ENCODE data around the gene KRT6A. TPM values are rescaled to one million over a fixed set of nuclear protein-coding genes. Genes with fewer than 3 reads are reported as not detected.

The KRT6A gene
- total RNA-seq, 4 donors from 2014 or later: not detected

GRCh38 chr12:52486166-52487105 is 6.6 kb downstream of the KRT6A start:
- H3K27me3 ChIP-seq: peaks cover 0 to 3% (median 0%) of the 10 kb centered on the region in 3 donors

GRCh38 chr12:52480073-52480472 is 13.0 kb downstream of the KRT6A start:
- H3K27ac ChIP-seq: no peak overlapping the region
- no peaks in the 10 kb centered on the region for H3K27me3 ChIP-seq
- in situ Hi-C loops (cut with MboI; ENCODE audit: low sequenced_read_pairs in 4 of 4) (no loop called here), intact Hi-C loops (cut with DNase I; ENCODE audit: low total_unique reads) (no loop called here)
- DNase-seq (no peak), ATAC-seq (no peak)
- no peaks in the 10 kb centered on the region for H3K36me3 ChIP-seq
- no peaks in the 10 kb centered on the region for H3K4me1 ChIP-seq
- H3K9me3 ChIP-seq: no peaks in the 10 kb centered on the region
- no peak overlapping the region for H3K4me3 ChIP-seq
- no peak for TF ChIP-seq POLR2A (IDR thresholded peaks at IDR 0.05)
- no peak for TF ChIP-seq CTCF (IDR thresholded peaks at IDR 0.05 in 4 of 5, conservative IDR thresholded peaks at IDR 0.05 in 1 of 5)

More at GRCh38 chr12:52486166-52487105, 6.6 kb downstream of the KRT6A start:
- in situ Hi-C loops (cut with MboI; ENCODE audit: low sequenced_read_pairs in 4 of 4) (no loop called here), intact Hi-C loops (cut with DNase I; ENCODE audit: low total_unique reads) (no loop called here)
- Histone ChIP-seq H3K4me3 (no peak overlapping the region), H3K36me3 (no peaks in the 10 kb centered on the region), H3K9me3 (no peaks in the 10 kb centered on the region), H3K27ac (no peak overlapping the region), H3K4me1 (no peaks in the 10 kb centered on the region)
- DNase-seq: no peak
- no peak for TF ChIP-seq POLR2A (IDR thresholded peaks at IDR 0.05)
- TF ChIP-seq CTCF (IDR thresholded peaks at IDR 0.05 in 4 of 5, conservative IDR thresholded peaks at IDR 0.05 in 1 of 5): no peak
- ATAC-seq: no peak

GRCh38 chr12:52477651-52478050 is 15.4 kb downstream of the KRT6A start:
- no peaks in the 10 kb centered on the region for H3K36me3 ChIP-seq
- no peaks in the 10 kb centered on the region for H3K9me3 ChIP-seq
- no peak overlapping the region for H3K27ac ChIP-seq
- H3K4me3 ChIP-seq: no peak overlapping the region
- intact Hi-C loops (cut with DNase I; ENCODE audit: low total_unique reads): no loop called here
- no peak for ATAC-seq
- TF ChIP-seq POLR2A (IDR thresholded peaks at IDR 0.05) (no peak), CTCF (IDR thresholded peaks at IDR 0.05 in 4 of 5, conservative IDR thresholded peaks at IDR 0.05 in 1 of 5) (no peak)
- no peak for DNase-seq
- no peaks in the 10 kb centered on the region for H3K27me3 ChIP-seq
- no peaks in the 10 kb centered on the region for H3K4me1 ChIP-seq
- in situ Hi-C loops (cut with MboI; ENCODE audit: low sequenced_read_pairs in 4 of 4): no loop called here

GRCh38 chr12:52474212-52474611 is 18.8 kb downstream of the KRT6A start:
- no peaks in the 10 kb centered on the region for H3K36me3 ChIP-seq

More at GRCh38 chr12:52474212-52474611, 18.8 kb downstream of the KRT6A start:
- in situ Hi-C loops (cut with MboI; ENCODE audit: low sequenced_read_pairs in 4 of 4): no loop called here
- intact Hi-C loops (cut with DNase I; ENCODE audit: low total_unique reads): no loop called here
- no peak overlapping the region for H3K4me3 ChIP-seq
- DNase-seq (no peak), ATAC-seq (no peak)
- H3K27ac ChIP-seq: no peak overlapping the region
- H3K4me1 ChIP-seq: no peaks in the 10 kb centered on the region
- no peaks in the 10 kb centered on the region for H3K9me3 ChIP-seq
- no peaks in the 10 kb centered on the region for H3K27me3 ChIP-seq
- TF ChIP-seq CTCF (IDR thresholded peaks at IDR 0.05 in 4 of 5, conservative IDR thresholded peaks at IDR 0.05 in 1 of 5): no peak
- no peak for TF ChIP-seq POLR2A (IDR thresholded peaks at IDR 0.05)

All from gastrocnemius medialis (tissue), 4 donors.